H9 (cell line): ENCODE results near the gene MYO15A. TPM values are rescaled to one million over a fixed set of nuclear protein-coding genes. Genes with fewer than 3 reads are reported as not detected.

Experiments
- DNase-seq: peaks from one replicate; pipeline ENCODE4 v3.0.0-alpha.2; 2017
- H2AFZ ChIP-seq: one replicate; pipeline ENCODE4 v1.6.1; 2013; ENCODE audit warnings: mild to moderate bottlenecking, low read length, control low read depth, moderate library complexity
- H2AK5ac ChIP-seq: 2 replicates; pipeline ENCODE4 v1.6.1; 2013; ENCODE audit warnings: low read length, control low read depth, mixed read lengths; ENCODE audit not compliant: insufficient read length
- H2BK120ac ChIP-seq: one replicate; pipeline ENCODE4 v1.6.1; 2013; ENCODE audit warnings: low read depth, mild to moderate bottlenecking, low read length, control low read depth, inconsistent platforms; ENCODE audit not compliant: poor library complexity, severe bottlenecking
- H2BK12ac ChIP-seq: 2 replicates; pipeline ENCODE4 v1.6.1; 2013; ENCODE audit warnings: low read length, control low read depth, mixed read lengths, low read depth; ENCODE audit not compliant: insufficient read length
- H2BK15ac ChIP-seq: 2 replicates; pipeline ENCODE4 v1.6.1; 2013; ENCODE audit warnings: low read depth, low read length, control low read depth
- H2BK20ac ChIP-seq: one replicate; pipeline ENCODE4 v1.6.1; 2013; ENCODE audit warnings: low read depth, mild to moderate bottlenecking, low read length, control low read depth, inconsistent platforms; ENCODE audit not compliant: poor library complexity, severe bottlenecking
- H2BK5ac ChIP-seq: 2 replicates; pipeline ENCODE4 v1.6.1; 2013; ENCODE audit warnings: low read length, control low read depth, mixed read lengths; ENCODE audit not compliant: insufficient read length
- H3K14ac ChIP-seq: 2 replicates; pipeline ENCODE4 v1.6.1; 2013; ENCODE audit warnings: low read length, control low read depth; ENCODE audit not compliant: insufficient read depth
- H3K18ac ChIP-seq: 2 replicates; pipeline ENCODE4 v1.6.1; 2013; ENCODE audit warnings: low read depth, mild to moderate bottlenecking, mixed read lengths, low read length, control low read depth; ENCODE audit not compliant: insufficient read length
- H3K23ac ChIP-seq: 2 replicates; pipeline ENCODE4 v1.6.1; 2013; ENCODE audit warnings: low read length, control low read depth, mixed read lengths, low read depth; ENCODE audit not compliant: insufficient read length
- H3K23me2 ChIP-seq: 2 replicates; pipeline ENCODE4 v1.6.1; 2013; ENCODE audit warnings: low read depth, mild to moderate bottlenecking, mixed read lengths, low read length, control low read depth; ENCODE audit not compliant: insufficient read length, poor library complexity, severe bottlenecking
- H3K27ac ChIP-seq: 2 replicates; pipeline ENCODE4 v1.5.1; 2013; ENCODE audit warnings: low read length, control low read depth, mixed read lengths, low read depth; ENCODE audit not compliant: insufficient read length
- H3K27me3 ChIP-seq: 2 replicates; pipeline ENCODE4 v1.6.1; 2013; ENCODE audit warnings: low read length, control low read depth, inconsistent platforms; ENCODE audit not compliant: insufficient read depth
- H3K4ac ChIP-seq: 2 replicates; pipeline ENCODE4 v1.6.1; 2013; ENCODE audit warnings: low read depth, mild to moderate bottlenecking, control low read depth, inconsistent platforms, low read length, moderate library complexity
- H3K4me1 ChIP-seq: 2 replicates; pipeline ENCODE4 v1.6.1; 2013; ENCODE audit warnings: low read length, control low read depth, inconsistent platforms; ENCODE audit not compliant: insufficient read depth
- H3K4me2 ChIP-seq: 2 replicates; pipeline ENCODE4 v1.6.1; 2013; ENCODE audit warnings: low read length, control low read depth, mixed read lengths; ENCODE audit not compliant: insufficient read length, insufficient read depth
- H3K56ac ChIP-seq: 2 replicates; pipeline ENCODE4 v1.6.1; 2013; ENCODE audit warnings: low read depth, mild to moderate bottlenecking, mixed read lengths, low read length, control low read depth; ENCODE audit not compliant: insufficient read length
- H3K79me1 ChIP-seq: 2 replicates; pipeline ENCODE4 v1.6.1; 2013; ENCODE audit warnings: low read depth, mild to moderate bottlenecking, moderate library complexity, low read length, control low read depth, inconsistent platforms; ENCODE audit not compliant: insufficient read depth, poor library complexity, severe bottlenecking
- H3K79me2 ChIP-seq: 2 replicates; pipeline ENCODE4 v1.6.1; 2013; ENCODE audit warnings: low read length, control low read depth, inconsistent platforms; ENCODE audit not compliant: insufficient read depth
- H3K9ac ChIP-seq: 2 replicates; pipeline ENCODE4 v1.6.1; 2013; ENCODE audit warnings: low read length, control low read depth, mixed read lengths; ENCODE audit not compliant: insufficient read length; ENCODE audit errors: extremely low read depth
- H3K9me3 ChIP-seq: one replicate; pipeline ENCODE4 v1.6.1; 2013; ENCODE audit warnings: low read depth, low read length, inconsistent platforms; ENCODE audit not compliant: control insufficient read depth
- H3T11ph ChIP-seq: one replicate; pipeline ENCODE4 v1.6.1; 2013; ENCODE audit warnings: mild to moderate bottlenecking, low read length, control low read depth, inconsistent platforms
- H4K20me1 ChIP-seq: one replicate; pipeline ENCODE4 v1.6.1; 2013; ENCODE audit not compliant: control insufficient read depth, insufficient read length, insufficient read depth
- H4K5ac ChIP-seq: 2 replicates; pipeline ENCODE4 v1.6.1; 2013; ENCODE audit warnings: low read depth, mild to moderate bottlenecking, mixed read lengths, low read length, control low read depth; ENCODE audit not compliant: insufficient read length
- H4K8ac ChIP-seq: replicated peaks from 2 replicates; pipeline ENCODE4 v1.6.1; 2013; ENCODE audit warnings: low read length, control low read depth, mixed read lengths, low read depth; ENCODE audit not compliant: insufficient read length
- H4K91ac ChIP-seq: 2 replicates; pipeline ENCODE4 v1.6.1; 2013; ENCODE audit warnings: low read depth, mild to moderate bottlenecking, moderate library complexity, mixed read lengths, low read length, control low read depth; ENCODE audit not compliant: insufficient read length
- H3K27ac Mint-ChIP-seq, 3 experiments: 2 replicates in 2 of 3; 3 replicates in 1 of 3; pipeline ENCODE4 v1.8.0; 2020 to 2021; ENCODE audit warnings: mixed read lengths in 3 of 3, mild to moderate bottlenecking in 1 of 3, moderate library complexity in 1 of 3
- H3K27me3 Mint-ChIP-seq: 2 replicates; pipeline ENCODE4 v1.8.0; 2021; ENCODE audit warnings: low read depth, mild to moderate bottlenecking, moderate library complexity, mixed read lengths
- H3K36me3 Mint-ChIP-seq, 3 experiments: 2 replicates in 2 of 3; 3 replicates in 1 of 3; pipeline ENCODE4 v1.8.0; 2020 to 2021; ENCODE audit warnings: low read depth in 3 of 3, mixed read lengths in 3 of 3; ENCODE audit not compliant: insufficient read depth in 1 of 3
- H3K4me1 Mint-ChIP-seq, 2 experiments: 2 replicates each; pipeline ENCODE4 v1.8.0; 2020; ENCODE audit warnings: mixed read lengths in 2 of 2
- H3K4me3 Mint-ChIP-seq, 2 experiments: 2 replicates in 1 of 2; 3 replicates in 1 of 2; pipeline ENCODE4 v1.8.0; 2020 to 2021; ENCODE audit warnings: mild to moderate bottlenecking in 2 of 2, mixed read lengths in 2 of 2, moderate library complexity in 1 of 2
- H3K9me3 Mint-ChIP-seq, 2 experiments: 2 replicates in 1 of 2; 3 replicates in 1 of 2; pipeline ENCODE4 v1.8.0; 2020; ENCODE audit warnings: mild to moderate bottlenecking in 2 of 2, mixed read lengths in 2 of 2, moderate library complexity in 1 of 2
- CTCF ChIP-seq: fragments of 200-600 bp; sonication (generic); conservative IDR thresholded peaks from 3 replicates; pipeline ENCODE4 v1.8.0; 2021; ENCODE audit warnings: antibody characterized with exemption, mild to moderate bottlenecking
- WGBS: extraction: QIAGEN DNeasy Blood & Tissue Kit; methylation state at CpG from one replicate; pipeline ENCODE4 v1.1.7; 2013; ENCODE audit warnings: missing lambda C conversion rate, low lambda C conversion rate, mixed read lengths; ENCODE audit not compliant: insufficient read length; ENCODE audit errors: extremely low coverage; 5-methylcytosine and 5-hydroxymethylcytosine counted together
- total RNA-seq: library from RNA; stranded (reverse); gene quantifications from 2 replicates; pipeline ENCODE4 v1.2.1, GENCODE V29; 2021

The MYO15A gene
- total RNA-seq, 1 experiment from 2014 or later = 2.5 TPM

GRCh38 chr17:18140648-18141047, 32.1 kb downstream of the MYO15A start:
- Histone ChIP-seq H2AK5ac (no peak overlapping the region), H4K5ac (no peak overlapping the region), H3K14ac (no peak overlapping the region), H4K91ac (no peak overlapping the region), H3K18ac (no peak overlapping the region), H3K9ac (no peak overlapping the region), H2BK20ac (no peak overlapping the region), H4K8ac (no peak overlapping the region), H2BK5ac (no peak overlapping the region), H3K9me3 (no peaks in the 10 kb centered on the region), H3K56ac (no peak overlapping the region), H3K23ac (no peak overlapping the region), H3K4me1 (peaks cover 3% of the 10 kb centered on the region; the same call in 1 of the 2 replicates), H3K4ac (no peak overlapping the region), H3K79me2 (no peaks in the 10 kb centered on the region), H2BK120ac (no peak overlapping the region), H3T11ph (no peak overlapping the region), H2BK12ac (no peak overlapping the region), H3K79me1 (no peaks in the 10 kb centered on the region), H2BK15ac (no peak overlapping the region), H3K23me2 (no peaks in the 10 kb centered on the region), H3K27me3 (no peaks in the 10 kb centered on the region), H4K20me1 (no peaks in the 10 kb centered on the region), H2AFZ (no peak overlapping the region), H3K27ac (no peak overlapping the region), H3K4me2 (no peak overlapping the region)
- H3K27me3 Mint-ChIP-seq = peaks cover 13% of the 10 kb centered on the region
- WGBS = no CpG with 5 or more reads among the region's 3 CpGs
- TF ChIP-seq CTCF = no peak
- H3K36me3 Mint-ChIP-seq = no peaks in the 10 kb centered on the region
- H3K9me3 Mint-ChIP-seq = no peaks in the 10 kb centered on the region
- H3K27ac Mint-ChIP-seq = no peak overlapping the region
- no peak overlapping the region for H3K4me3 Mint-ChIP-seq
- H3K4me1 Mint-ChIP-seq = peaks cover 15 to 26% of the 10 kb centered on the region in 2 experiments
- no peak for DNase-seq
